ENCODE results near the gene NAP1L5.

NAP1L5 gene

GRCh38 chr4:88724406-88724805, 26.8 kb upstream of the NAP1L5 start:
- TF ChIP-seq TOX (CRISPR knock-in tag; IDR thresholded peaks at IDR 0.05; ENCODE audit: borderline replicate concordance), result no peak
- no peak for TF ChIP-seq ZNF565 (CRISPR knock-in tag; conservative IDR thresholded peaks at IDR 0.05; ENCODE audit: low read depth)
- no peak for TF ChIP-seq CSRNP3 (CRISPR knock-in tag; IDR thresholded peaks at IDR 0.05)
- TF ChIP-seq ZFP3 (CRISPR knock-in tag; IDR thresholded peaks at IDR 0.05), result no peak
- no peak for TF ChIP-seq ZNF70 (CRISPR knock-in tag; IDR thresholded peaks at IDR 0.05)
- TF ChIP-seq ISL1 (CRISPR knock-in tag; IDR thresholded peaks at IDR 0.05), result no peak
- no peak for TF ChIP-seq GLIS3 (CRISPR knock-in tag; IDR thresholded peaks at IDR 0.05)
- no peak for TF ChIP-seq ESRRG (CRISPR knock-in tag; IDR thresholded peaks at IDR 0.05)
- no peak for TF ChIP-seq RARB (CRISPR knock-in tag; IDR thresholded peaks at IDR 0.05)
- no peak for TF ChIP-seq CSDC2 (CRISPR knock-in tag; IDR thresholded peaks at IDR 0.05)
- ATAC-seq, result no peak

DNA sequence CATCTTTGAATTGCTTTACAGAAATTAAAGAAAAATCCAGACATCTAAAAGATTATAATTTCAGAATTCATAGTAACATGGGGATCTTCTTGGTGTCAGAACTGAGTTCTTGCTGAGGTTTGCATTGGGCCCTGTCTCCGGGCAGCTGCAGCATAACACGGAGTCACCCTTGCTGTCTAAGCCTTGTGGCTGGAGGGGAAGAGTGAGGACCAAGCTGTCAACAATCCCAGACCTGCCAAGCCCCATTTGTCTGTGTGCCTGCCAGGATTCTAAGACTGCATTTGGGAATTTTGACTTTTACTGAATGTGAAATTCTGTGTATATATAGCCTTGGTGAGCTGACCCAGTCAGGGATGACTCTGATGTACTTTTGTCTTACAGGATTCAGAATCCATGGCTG, 25.2 kb upstream of the NAP1L5 start:
- no peak for ATAC-seq

More for the DNA sequence above, 25.2 kb upstream of the NAP1L5 start:
- TF ChIP-seq ARNTL (CRISPR knock-in tag; IDR thresholded peaks at IDR 0.05; ENCODE audit: borderline replicate concordance, low read depth), result no peak
- TF ChIP-seq, protein P1, sequence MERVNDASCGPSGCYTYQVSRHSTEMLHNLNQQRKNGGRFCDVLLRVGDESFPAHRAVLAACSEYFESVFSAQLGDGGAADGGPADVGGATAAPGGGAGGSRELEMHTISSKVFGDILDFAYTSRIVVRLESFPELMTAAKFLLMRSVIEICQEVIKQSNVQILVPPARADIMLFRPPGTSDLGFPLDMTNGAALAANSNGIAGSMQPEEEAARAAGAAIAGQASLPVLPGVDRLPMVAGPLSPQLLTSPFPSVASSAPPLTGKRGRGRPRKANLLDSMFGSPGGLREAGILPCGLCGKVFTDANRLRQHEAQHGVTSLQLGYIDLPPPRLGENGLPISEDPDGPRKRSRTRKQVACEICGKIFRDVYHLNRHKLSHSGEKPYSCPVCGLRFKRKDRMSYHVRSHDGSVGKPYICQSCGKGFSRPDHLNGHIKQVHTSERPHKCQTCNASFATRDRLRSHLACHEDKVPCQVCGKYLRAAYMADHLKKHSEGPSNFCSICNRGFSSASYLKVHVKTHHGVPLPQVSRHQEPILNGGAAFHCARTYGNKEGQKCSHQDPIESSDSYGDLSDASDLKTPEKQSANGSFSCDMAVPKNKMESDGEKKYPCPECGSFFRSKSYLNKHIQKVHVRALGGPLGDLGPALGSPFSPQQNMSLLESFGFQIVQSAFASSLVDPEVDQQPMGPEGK (CRISPR knock-in tag; IDR thresholded peaks at IDR 0.05; ENCODE audit: borderline replicate concordance), result no peak
- TF ChIP-seq OSR1 (CRISPR knock-in tag; IDR thresholded peaks at IDR 0.05), result no peak
- no peak for TF ChIP-seq CSRNP3 (CRISPR knock-in tag; IDR thresholded peaks at IDR 0.05)
- no peak for TF ChIP-seq RARB (CRISPR knock-in tag; IDR thresholded peaks at IDR 0.05)
- no peak for TF ChIP-seq BACH2 (CRISPR knock-in tag; IDR thresholded peaks at IDR 0.05; ENCODE audit: borderline replicate concordance)
- no peak for TF ChIP-seq GLIS3 (CRISPR knock-in tag; IDR thresholded peaks at IDR 0.05)
- no peak for TF ChIP-seq ZFP30 (CRISPR knock-in tag; IDR thresholded peaks at IDR 0.05)
- TF ChIP-seq ZC3H10 (CRISPR knock-in tag; IDR thresholded peaks at IDR 0.05), result no peak
- TF ChIP-seq TCF4 (CRISPR knock-in tag; IDR thresholded peaks at IDR 0.05; ENCODE audit: borderline replicate concordance), result no peak
- TF ChIP-seq CREB5 (CRISPR knock-in tag; IDR thresholded peaks at IDR 0.05; ENCODE audit: low read depth), result no peak
- TF ChIP-seq, protein P2, sequence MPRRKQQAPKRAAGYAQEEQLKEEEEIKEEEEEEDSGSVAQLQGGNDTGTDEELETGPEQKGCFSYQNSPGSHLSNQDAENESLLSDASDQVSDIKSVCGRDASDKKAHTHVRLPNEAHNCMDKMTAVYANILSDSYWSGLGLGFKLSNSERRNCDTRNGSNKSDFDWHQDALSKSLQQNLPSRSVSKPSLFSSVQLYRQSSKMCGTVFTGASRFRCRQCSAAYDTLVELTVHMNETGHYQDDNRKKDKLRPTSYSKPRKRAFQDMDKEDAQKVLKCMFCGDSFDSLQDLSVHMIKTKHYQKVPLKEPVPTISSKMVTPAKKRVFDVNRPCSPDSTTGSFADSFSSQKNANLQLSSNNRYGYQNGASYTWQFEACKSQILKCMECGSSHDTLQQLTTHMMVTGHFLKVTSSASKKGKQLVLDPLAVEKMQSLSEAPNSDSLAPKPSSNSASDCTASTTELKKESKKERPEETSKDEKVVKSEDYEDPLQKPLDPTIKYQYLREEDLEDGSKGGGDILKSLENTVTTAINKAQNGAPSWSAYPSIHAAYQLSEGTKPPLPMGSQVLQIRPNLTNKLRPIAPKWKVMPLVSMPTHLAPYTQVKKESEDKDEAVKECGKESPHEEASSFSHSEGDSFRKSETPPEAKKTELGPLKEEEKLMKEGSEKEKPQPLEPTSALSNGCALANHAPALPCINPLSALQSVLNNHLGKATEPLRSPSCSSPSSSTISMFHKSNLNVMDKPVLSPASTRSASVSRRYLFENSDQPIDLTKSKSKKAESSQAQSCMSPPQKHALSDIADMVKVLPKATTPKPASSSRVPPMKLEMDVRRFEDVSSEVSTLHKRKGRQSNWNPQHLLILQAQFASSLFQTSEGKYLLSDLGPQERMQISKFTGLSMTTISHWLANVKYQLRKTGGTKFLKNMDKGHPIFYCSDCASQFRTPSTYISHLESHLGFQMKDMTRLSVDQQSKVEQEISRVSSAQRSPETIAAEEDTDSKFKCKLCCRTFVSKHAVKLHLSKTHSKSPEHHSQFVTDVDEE (CRISPR knock-in tag; IDR thresholded peaks at IDR 0.05), result no peak
